Left renal cortex interstitium (tissue), 4 donors: ENCODE data around the gene TAF11L12. TPM values are rescaled to one million over a fixed set of nuclear protein-coding genes. Genes with fewer than 3 reads are reported as not detected.
"Not testable (repeated sequence)": the region's sequence is repeated elsewhere in the genome, so short reads cannot be mapped to it uniquely, and the experiment has no call there.

Source experiments
- DNase-seq, 4 donors: peaks; one replicate each; pipeline ENCODE4 v3.0.0-alpha.2; 2013; ENCODE audit warnings: low read depth in 4 of 4, low spot score in 2 of 4, missing footprints in 1 of 4
- polyA plus RNA-seq, 4 donors: library from polyadenylated mRNA; unstranded; fragments of 120-200 nt; gene quantifications; one replicate each; pipeline ENCODE4 v1.2.1, GENCODE V29; 2013; ENCODE audit not compliant: insufficient read length in 4 of 4

The TAF11L12 gene
- polyA plus RNA-seq: not detected

DNA sequence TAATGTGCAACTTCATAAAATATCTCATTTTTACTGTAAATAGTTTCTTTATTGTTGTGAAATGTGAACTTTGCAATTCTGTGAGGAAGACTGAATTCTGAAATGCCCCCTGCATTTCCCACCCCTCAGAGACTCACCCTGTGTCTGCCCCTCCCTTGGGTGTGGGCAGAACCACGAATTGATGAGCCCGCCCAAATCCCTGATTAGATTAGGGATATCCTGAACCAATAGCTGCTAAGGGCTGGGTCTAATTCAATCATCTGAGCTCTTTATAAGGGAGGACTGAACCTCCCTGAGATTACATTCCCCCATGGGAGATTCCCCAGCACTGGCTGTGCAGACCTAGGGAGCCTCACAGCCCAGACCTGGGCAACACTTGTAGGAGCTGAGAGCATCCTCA, at the start of gene TAF11L12:
Gene TAF11L12 (plus strand): TSS at position 301 of the 400 bp plus-strand sequence.
- not testable (repeated sequence) for DNase-seq

DNA sequence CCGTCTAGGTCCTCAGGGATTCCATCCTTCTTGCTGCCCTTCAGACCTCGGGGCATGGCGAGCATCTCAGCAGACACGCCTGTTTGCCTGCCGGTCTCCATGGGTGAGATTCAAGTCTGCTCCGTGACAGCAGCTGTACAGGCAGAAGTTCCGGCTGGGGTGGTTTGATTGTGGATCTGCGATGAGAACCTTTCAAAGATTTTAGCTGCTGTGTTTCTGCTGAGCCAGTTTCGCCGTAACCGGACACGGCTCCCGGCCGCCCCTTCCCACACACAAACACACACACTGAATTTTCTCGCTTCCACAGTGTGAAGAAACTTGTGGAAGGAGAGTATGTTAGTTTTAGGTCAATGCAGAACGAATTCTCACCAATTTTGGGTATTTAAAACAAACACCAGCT, 24.5 kb upstream of the TAF11L12 start, which contains the start of gene TAF11L7:
Gene TAF11L7 (minus strand): TSS at position 101 of the 400 bp plus-strand sequence.
- DNase-seq: not testable (repeated sequence)

DNA sequence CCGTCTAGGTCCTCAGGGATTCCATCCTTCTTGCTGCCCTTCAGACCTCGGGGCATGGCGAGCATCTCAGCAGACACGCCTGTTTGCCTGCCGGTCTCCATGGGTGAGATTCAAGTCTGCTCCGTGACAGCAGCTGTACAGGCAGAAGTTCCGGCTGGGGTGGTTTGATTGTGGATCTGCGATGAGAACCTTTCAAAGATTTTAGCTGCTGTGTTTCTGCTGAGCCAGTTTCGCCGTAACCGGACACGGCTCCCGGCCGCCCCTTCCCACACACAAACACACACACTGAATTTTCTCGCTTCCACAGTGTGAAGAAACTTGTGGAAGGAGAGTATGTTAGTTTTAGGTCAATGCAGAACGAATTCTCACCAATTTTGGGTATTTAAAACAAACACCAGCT, 19.3 kb upstream of the TAF11L12 start, which contains the start of gene TAF11L8:
Gene TAF11L8 (minus strand): TSS at position 101 of the 400 bp plus-strand sequence.
- not testable (repeated sequence) for DNase-seq

DNA sequence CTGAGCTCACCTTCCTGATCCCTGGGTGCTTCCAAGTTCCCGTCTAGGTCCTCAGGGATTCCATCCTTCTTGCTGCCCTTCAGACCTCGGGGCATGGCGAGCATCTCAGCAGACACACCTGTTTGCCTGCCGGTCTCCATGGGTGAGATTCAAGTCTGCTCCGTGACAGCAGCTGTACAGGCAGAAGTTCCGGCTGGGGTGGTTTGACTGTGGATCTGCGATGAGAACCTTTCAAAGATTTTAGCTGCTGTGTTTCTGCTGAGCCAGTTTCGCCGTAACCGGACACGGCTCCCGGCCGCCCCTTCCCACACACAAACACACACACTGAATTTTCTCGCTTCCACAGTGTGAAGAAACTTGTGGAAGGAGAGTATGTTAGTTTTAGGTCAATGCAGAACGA, 15.9 kb upstream of the TAF11L12 start, which contains the start of gene TAF11L9:
Gene TAF11L9 (minus strand): TSS at position 140 of the 400 bp plus-strand sequence.
- not testable (repeated sequence) for DNase-seq

DNA sequence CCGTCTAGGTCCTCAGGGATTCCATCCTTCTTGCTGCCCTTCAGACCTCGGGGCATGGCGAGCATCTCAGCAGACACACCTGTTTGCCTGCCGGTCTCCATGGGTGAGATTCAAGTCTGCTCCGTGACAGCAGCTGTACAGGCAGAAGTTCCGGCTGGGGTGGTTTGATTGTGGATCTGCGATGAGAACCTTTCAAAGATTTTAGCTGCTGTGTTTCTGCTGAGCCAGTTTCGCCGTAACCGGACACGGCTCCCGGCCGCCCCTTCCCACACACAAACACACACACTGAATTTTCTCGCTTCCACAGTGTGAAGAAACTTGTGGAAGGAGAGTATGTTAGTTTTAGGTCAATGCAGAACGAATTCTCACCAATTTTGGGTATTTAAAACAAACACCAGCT, 12.5 kb upstream of the TAF11L12 start, which contains the start of gene TAF11L10:
Gene TAF11L10 (minus strand): TSS at position 101 of the 400 bp plus-strand sequence.
- not testable (repeated sequence) for DNase-seq

DNA sequence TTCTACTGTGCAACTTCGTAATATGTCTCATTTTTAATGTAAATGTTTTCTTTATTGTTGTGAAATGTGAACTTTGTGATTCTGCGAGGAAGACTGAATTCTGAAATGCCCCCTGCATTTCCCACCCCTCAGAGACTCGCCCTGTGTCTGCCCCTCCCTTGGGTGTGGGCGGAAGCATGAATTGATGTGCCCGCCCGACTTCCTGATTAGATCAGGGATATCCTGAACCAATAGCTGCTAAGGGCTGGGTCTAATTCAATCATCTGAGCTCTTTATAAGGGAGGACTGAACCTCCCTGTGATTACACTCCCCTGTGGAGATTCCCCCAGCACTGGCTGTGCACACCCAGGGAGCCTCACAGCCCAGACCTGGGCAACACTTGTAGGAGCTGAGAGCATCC, 6.3 kb upstream of the TAF11L12 start, which contains the start of gene TAF11L11:
Gene TAF11L11 (plus strand): TSS at position 304 of the 400 bp plus-strand sequence.
- not testable (repeated sequence) for DNase-seq

DNA sequence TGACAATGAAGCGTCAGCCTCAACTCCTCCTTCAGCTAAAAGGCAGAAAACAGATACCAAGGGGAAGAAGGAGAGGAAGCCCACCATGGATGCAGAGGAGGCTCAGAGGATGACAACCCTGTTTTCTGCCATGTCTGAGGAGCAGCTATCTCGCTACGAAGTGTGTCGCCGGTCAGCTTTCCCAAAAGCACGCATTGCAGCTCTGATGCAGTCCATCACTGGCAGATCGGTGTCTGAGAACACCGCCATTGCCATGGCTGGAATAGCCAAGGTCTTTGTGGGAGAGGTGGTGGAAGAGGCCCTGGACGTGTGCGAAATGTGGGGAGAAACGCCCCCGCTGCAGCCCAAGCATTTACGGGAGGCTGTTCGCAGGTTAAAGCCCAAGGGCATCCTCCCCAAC, 5.2 kb upstream of the TAF11L12 start:
- DNase-seq: no peak

DNA sequence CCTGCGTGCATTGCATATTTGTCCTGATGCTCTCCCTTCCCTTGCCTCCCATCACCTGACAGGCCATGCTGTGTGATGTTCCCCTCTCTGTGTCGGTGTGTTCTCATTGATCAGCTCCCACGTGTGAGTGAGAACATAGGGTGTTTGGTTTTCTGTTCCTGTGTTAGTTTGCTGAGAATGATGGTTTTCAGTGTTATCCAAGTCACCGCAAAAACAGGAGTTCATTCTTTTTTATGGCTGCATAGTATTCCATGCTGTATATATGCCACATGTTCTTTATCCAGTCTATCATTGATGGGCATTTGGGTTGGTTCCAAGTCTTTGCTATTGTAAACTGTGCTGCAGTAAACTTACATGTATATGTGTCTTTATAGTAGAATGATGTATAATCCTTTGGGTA, 2.7 kb upstream of the TAF11L12 start:
- not testable (repeated sequence) for DNase-seq

DNA sequence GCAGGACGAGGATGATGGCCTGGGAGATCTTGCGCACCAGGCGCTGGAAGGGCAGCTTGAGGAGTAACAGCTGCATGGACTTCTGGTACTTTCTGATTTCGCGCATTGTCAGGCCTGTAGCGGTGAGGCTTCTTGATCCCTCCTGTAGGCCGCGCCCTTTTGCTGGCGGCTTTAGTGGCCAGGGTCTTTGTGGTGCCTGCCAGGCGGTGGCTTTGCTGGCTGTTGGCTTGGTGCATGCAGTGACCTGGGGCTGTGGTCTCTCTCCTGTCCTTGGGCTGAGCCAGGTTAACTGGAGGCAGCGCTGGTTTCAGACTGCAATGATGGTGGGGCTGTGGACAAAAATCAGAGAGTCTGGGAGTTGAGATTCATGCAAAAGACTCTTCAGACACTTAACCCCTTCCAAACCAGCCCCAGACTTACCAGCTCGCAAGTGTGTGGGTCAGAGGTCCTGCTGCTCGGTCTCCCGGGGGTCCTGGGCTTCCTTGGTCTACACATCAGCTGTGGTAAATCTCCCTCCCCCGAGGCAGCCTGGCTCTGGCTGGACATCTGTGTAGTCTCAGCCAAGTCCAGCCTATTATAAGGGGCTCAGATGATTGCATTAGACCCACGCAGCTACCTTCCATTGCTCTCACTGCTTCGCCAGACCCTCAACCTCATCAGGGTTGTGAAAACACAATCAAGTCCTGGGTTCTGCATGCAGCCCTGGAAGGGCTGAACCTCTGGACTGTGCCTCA, 4.8 kb downstream of the TAF11L12 start:
- no peak for DNase-seq

DNA sequence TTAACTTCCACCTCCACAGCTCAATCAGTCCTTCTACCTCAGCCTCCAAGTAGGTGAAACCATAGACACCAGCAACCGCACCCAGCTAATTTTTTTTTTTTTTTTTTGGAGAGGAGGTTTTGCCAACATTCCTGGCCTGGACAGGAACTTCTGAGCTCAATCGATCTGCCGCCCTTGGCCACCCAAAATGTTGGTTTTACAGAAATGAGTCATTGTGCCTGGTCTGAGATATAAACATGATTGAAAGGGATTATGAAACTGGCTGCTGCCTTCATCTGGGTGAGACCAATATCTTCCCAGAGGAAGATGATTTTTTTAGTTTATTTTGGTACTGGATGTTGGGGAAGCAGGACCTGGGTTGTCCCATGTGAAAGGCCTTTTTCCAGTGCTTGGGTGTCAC, 9.2 kb downstream of the TAF11L12 start:
- DNase-seq: no peak

DNA sequence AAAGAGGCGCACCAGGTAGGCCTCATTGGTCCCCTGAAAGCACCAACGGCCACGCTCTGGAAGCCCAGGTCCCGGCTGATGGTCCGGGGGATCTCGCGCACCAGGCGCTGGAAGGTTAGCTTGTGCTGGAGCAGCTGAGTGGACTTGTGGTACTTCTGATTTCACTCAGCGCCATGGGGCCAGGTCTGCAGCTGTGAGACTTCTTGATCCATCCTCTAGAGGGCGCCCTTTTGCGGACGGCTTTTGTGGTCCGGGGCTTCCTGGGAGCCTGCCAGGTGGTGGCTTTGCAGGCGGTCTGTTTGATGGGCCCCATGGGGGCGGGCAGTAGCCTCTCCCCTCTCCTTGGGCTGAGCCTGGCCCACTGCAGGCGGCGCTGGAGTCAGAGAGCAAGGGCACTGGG, 10.4 kb downstream of the TAF11L12 start:
- DNase-seq: no peak

DNA sequence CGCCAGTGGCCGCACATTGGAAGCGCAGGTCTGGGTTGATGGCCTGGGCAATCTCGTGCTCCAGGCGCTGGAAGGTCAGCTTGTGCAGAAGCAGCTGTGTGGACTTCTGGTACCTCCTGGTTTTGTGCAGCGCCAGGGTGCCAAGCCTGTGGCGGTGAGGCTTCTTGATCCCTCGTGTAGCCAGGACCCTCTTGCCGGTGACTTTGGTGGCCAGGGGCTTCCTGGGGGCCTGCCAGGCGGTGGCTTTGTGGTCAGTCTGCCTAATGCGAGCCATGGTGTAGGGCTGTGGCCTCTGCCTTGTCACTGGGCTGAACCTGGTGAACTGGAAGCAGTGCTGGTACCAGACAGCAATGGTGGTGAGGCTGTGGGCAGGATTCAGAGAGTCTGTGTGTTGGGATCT, 15.5 kb downstream of the TAF11L12 start:
- DNase-seq: no peak

DNA sequence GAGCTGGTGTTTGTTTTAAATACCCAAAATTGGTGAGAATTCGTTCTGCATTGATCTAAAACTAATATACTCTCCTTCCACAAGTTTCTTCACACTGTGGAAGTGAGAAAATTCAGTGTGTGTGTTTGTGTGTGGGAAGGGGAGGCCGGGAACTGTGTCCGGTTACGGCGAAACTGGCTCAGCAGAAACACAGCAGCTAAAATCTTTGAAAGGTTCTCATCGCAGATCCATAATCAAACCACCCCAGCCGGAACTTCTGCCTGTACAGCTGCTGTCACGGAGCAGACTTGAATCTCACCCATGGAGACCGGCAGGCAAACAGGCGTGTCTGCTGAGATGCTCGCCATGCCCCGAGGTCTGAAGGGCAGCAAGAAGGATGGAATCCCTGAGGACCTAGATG, 21.6 kb downstream of the TAF11L12 start, which contains the start of gene TAF11L13:
Gene TAF11L13 (plus strand): TSS at position 301 of the 400 bp plus-strand sequence.
- DNase-seq: not testable (repeated sequence)

DNA sequence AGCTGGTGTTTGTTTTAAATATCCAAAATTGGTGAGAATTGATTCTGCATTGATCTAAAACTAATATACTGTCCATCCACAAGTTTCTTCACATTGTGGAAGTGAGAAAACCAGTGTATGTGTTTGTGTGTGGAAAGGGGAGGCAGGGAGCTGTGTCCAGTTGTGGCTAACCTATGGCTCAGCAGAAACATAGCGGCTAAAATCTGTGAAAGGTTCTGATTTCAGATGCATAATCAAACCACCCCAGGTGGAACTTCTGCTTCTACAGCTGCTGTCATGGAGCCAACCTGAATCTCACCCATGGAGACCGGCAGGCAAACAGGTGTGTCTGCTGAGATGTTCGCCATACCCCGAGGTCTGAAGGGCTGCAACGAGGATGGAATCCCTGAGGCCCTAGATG, 24.0 kb downstream of the TAF11L12 start, which contains the start of gene TAF11L14:
Gene TAF11L14 (plus strand): TSS at position 301 of the 400 bp plus-strand sequence.
- no peak for DNase-seq

DNA sequence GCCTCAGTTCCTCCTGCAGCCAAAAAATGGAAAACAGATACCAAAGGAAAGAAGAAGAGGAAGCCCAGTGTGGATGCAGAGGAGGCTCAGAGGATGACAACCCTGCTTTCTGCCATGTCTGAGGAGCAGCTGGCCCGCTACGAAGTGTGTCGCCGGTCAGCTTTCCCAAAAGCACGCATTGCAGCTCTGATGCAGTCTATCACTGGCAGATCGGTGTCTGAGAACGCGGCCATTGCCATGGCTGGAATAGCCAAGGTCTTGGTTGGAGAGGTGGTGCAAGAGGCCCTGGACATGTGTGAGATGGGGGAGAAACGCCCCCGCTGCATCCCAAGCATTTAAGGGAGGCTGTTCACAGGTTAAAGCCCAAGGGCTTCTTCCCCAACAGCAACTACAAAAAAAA, 39.0 kb downstream of the TAF11L12 start:
- not testable (repeated sequence) for DNase-seq

DNA sequence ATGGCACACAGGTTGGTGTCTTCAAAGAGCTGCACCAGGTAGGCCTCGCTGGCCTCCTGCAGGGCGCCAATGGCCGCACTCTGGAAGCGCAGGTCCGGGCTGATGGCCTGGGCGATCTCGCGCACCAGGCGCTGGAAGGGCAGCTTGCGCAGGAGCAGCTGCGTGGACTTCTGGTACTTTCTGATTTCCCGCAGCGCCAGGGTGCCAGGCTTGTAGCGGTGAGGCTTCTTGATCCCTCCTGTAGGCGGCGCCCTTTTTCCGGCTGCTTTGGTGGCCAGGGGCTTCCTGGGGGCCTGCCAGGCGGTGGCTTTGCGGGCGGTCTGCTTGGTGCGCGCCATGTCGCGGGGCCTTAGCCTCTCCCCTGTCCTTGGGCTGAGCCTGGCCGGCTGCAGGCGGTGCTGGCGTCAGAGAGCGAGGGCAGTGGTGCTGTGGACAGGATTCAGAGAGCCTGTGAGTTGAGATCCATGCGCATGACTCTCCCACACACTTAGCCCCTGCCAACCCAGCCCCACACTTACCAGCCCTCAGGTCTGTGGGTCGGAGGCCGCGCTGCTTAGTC, 45.1 kb downstream of the TAF11L12 start:
- not testable (repeated sequence) for DNase-seq

DNA sequence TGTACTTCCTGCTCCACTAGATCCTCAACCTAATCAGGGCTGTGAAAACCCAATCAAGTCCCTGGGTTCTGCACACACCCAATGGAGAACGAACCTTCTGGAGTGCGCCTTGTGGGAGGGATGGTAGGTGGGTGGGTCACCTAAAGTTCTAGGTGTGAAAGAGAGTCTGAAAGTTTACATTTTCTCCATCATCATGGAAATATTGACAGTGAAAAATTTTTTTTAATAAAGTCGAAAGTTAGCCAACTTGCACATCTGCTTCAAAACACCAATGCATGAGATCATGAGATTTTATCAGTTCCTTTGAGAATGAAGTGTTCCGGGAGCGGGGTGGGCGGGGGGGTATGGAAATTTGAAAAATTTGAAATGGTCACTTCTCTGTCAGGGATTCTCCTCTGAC, 45.7 kb downstream of the TAF11L12 start:
- no peak for DNase-seq
